Measurements from ENCODE around the gene GOLIM4. TPM values are rescaled to one million over a fixed set of nuclear protein-coding genes. Genes with fewer than 3 reads are reported as not detected.

GOLIM4 gene
- total and polyA plus RNA-seq, 2 experiments from 2014 or later = 34.4 to 50.5 TPM

- TF ChIP-seq REST (IDR thresholded peaks at IDR 0.05; ENCODE audit: unreplicated experiment) = no peak
- TF ChIP-seq ZNF462 (CRISPR knock-in tag; IDR thresholded peaks at IDR 0.05) = no peak
- TF ChIP-seq ZNF331 (CRISPR knock-in tag; IDR thresholded peaks at IDR 0.05; ENCODE audit: low read depth) = no peak
- TF ChIP-seq JUNB (IDR thresholded peaks at IDR 0.05; ENCODE audit: unreplicated experiment) = no peak
- TF ChIP-seq ETS1 (IDR thresholded peaks at IDR 0.05) = no peak
- no peak for TF ChIP-seq NANOG (IDR thresholded peaks at IDR 0.05; ENCODE audit: borderline replicate concordance)
Measured at GRCh38 chr3:168085491-168086119, 10.1 kb downstream of the GOLIM4 start (continued).
